HG03097 (cell line): Measurements from ENCODE around the gene UTF1.

Source experiments
- ATAC-seq: cut with Tn5 transposase; IDR thresholded peaks from one replicate; pipeline ENCODE4 v1.9.1; 2021; ENCODE audit not compliant: unreplicated experiment, low FRiP score

UTF1 gene

GRCh38 chr10:133242611-133243356, 12.8 kb downstream of the UTF1 start:
- ATAC-seq: no peak

GRCh38 chr10:133243593-133243992, 13.6 kb downstream of the UTF1 start:
- no peak for ATAC-seq

- ATAC-seq: no peak
These were observed 15.6 kb downstream of the UTF1 start for GRCh38 chr10:133245439-133246235.

GRCh38 chr10:133246236-133246626, 16.2 kb downstream of the UTF1 start:
- ATAC-seq: no peak

- ATAC-seq: no peak
These were observed 17.8 kb downstream of the UTF1 start for GRCh38 chr10:133247681-133248333.

- ATAC-seq: no peak
These were observed 18.3 kb downstream of the UTF1 start for GRCh38 chr10:133248334-133248715.

- ATAC-seq: no peak
These were observed 19.2 kb downstream of the UTF1 start for GRCh38 chr10:133249094-133249780.

- no peak for ATAC-seq
These were observed 20.1 kb downstream of the UTF1 start for GRCh38 chr10:133249975-133250754.

- ATAC-seq: no peak
These were observed 21.6 kb downstream of the UTF1 start for GRCh38 chr10:133251388-133252222.

GRCh38 chr10:133252223-133252552, 22.2 kb downstream of the UTF1 start:
- no peak for ATAC-seq

GRCh38 chr10:133253361-133253955, 23.4 kb downstream of the UTF1 start:
- ATAC-seq: no peak

- no peak for ATAC-seq
These were observed 24.6 kb downstream of the UTF1 start for GRCh38 chr10:133254421-133255120.

GRCh38 chr10:133255323-133255722, 25.3 kb downstream of the UTF1 start:
- no peak for ATAC-seq

GRCh38 chr10:133257489-133258065, 27.6 kb downstream of the UTF1 start:
- no peak for ATAC-seq

- ATAC-seq: no peak
These were observed 28.2 kb downstream of the UTF1 start for GRCh38 chr10:133258066-133258817.

- ATAC-seq: no peak
These were observed 29.0 kb downstream of the UTF1 start for GRCh38 chr10:133258818-133259601.

- no peak for ATAC-seq
These were observed 29.6 kb downstream of the UTF1 start for GRCh38 chr10:133259602-133259989.
